ENCODE measurements around the gene EIF4E2.

EIF4E2 gene

DNA sequence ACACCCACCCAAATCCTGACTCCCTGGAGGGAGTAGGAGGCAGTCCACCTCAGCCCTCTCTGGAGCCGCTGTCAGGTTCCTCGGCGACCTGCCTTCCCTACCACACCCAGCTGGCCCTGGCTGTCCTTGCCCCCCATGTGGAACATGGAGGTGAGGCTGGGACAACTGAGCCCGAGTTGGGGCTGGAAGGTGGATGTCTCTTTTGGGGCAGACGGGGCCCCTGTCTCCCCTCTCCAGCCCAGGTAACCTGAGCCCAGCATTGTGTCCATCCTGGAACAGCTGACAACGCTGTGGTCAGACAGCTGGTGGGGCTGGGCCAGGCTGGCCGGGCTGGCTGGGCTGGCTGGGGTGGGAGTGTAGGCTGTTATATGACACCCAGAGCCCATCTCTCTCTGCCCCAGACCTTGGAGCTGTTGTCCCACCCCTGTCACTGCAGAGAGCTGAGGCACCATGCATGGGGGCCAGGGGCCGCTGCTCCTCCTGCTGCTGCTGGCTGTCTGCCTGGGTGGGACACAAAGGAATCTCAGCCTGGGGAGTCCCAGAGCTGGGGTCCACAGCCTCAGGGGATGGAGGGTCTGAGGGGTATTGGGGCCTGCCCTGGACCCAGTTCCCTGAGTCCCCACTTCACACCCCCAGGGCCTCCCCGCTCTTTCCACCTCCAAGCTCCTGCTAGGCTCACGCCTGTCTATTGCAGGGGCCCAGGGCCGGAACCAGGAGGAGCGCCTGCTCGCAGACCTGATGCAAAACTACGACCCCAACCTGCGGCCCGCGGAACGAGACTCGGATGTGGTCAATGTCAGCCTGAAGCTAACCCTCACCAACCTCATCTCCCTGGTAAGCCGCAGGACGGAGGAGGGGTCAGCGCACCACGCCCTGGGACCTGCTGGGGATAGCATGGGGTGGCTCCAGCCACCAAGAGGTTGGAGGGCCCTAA, 10.9 kb upstream of the EIF4E2 start, which contains the start of gene CHRNG:
Gene CHRNG, plus strand, starts transcription at position 395 of the 934 bp plus-strand sequence. Its CDS starts 56 bp downstream, at position 451.
- no peak for DNase-seq

DNA sequence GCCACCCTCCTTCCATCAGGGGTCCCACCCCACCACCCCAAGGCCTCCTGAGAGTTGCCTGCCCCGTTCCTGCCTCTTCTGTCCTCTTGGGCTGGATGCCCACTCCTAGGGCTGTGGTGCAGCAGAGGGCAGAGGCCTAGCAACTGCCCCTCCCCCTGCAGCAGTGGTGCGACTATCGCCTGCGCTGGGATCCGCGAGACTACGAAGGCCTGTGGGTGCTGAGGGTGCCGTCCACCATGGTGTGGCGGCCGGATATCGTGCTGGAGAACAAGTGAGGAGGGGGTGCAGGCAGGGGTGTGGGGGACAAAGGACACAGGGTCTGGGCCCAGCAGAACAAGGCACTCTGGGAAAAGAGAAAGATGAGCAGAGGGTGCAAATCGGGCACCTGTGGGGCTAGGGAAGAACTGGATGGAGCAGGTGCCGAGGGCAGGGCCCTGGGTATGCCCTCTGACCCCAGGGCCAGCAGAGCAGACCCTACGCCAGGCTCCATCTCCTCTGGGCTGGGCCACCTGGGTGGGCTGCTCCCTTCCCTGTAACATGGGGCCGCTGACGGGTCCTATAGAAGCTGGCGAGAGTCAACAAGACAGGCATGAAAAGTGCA, 9.9 kb upstream of the EIF4E2 start:
- DNase-seq = no peak

DNA sequence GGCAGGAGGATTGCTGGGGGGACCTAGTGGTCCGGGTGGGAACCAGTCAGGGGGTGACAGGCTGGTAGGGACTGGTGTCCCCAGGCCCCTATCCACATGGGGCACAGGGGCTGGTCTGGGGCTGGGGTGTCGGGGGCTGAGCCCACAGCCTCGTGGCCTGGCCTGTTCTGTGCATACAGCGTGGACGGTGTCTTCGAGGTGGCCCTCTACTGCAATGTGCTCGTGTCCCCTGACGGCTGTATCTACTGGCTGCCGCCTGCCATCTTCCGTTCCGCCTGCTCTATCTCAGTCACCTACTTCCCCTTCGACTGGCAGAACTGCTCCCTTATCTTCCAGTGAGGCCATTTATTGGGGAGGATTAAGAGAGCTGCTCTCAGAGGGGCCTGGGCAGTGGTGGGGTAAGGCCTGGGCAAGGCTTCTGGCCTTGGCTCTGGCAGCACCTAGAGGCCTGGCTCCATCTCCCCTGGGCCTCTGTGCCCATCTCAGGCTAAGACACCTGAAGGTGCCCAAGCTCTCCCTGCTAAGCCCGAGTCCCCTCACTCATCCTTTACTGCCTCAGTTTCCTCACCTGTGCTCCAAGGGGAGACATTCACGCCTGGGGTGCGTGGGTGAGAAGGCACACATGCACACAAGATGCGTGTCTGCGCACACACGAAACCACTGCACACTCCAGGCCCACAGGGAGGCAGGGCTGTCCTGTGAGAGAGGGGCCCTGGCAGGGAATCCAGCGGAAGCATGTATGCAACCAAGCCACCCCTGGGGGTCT, 9.1 kb upstream of the EIF4E2 start:
- no peak for DNase-seq

DNA sequence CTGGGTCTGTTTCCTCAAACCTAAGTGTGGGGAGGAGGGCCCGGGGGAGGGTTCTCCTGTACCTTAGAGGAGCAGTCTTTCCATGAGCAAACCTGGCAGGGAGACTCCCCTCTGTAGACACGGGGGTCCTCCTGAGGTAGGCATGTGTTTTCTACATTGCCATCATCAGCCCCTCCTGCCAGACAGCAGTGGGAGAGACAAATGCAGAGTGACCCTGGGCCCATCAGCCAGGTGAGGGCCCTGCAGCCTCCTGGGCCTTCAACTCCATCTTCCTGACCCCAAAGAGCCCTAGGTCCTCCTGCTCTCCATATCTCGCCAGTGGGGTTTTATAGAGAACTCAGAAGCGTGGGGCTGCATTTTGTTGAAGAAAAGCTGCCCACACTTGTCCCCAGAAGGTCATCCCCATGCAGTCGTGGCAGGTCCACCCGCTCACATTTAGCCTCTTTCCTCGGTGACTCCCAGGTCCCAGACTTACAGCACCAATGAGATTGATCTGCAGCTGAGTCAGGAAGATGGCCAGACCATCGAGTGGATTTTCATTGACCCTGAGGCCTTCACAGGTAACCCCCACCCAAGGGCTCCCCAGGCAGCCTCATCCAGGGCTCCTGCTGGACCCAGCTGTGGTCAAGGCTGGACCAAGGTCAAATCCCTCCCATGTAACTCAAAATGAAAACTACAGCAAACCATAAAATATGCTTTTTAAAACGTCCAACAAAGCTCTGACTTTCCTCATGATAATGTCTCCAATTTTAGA, 8.4 kb upstream of the EIF4E2 start:
- no peak for DNase-seq

DNA sequence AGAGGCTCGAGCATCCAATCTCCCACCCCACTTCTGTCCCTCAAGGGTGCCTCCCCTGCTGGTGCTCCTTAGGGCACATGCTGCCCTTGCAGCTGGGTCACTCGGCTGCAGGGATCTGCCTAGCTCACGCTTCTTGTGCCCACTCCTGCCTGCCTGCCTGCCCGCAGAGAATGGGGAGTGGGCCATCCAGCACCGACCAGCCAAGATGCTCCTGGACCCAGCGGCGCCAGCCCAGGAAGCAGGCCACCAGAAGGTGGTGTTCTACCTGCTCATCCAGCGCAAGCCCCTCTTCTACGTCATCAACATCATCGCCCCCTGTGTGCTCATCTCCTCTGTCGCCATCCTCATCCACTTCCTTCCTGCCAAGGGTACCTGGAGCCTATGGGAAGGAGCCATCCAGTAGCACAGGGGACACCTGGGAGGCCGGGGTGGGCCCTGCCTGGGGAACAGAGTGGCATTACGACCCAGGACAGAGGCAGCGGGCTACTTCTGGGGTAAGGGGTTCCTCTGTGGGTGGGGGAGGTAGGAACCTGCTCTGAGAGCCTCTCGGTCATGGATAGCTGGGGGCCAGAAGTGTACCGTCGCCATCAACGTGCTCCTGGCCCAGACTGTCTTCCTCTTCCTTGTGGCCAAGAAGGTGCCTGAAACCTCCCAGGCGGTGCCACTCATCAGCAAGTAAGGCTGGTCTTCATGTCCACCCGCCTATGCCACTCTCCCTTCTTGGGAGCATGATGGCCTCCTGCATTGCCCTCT, 7.6 kb upstream of the EIF4E2 start:
- no peak for DNase-seq

DNA sequence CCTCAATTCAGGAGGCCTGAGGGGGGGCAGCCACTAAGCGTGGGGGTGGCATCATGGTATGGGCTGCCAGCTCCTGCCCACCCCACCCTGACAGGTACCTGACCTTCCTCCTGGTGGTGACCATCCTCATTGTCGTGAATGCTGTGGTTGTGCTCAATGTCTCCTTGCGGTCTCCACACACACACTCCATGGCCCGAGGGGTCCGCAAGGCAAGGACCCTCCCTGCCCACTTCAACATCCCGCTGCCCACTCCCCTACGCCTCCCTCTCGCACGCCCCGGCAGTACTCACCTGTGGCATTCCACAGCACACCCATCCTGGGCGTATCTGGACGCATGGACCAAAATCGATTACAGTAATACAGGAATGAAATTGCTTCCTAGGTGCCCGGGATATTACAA, 7.0 kb upstream of the EIF4E2 start:
- DNase-seq = no peak

DNA sequence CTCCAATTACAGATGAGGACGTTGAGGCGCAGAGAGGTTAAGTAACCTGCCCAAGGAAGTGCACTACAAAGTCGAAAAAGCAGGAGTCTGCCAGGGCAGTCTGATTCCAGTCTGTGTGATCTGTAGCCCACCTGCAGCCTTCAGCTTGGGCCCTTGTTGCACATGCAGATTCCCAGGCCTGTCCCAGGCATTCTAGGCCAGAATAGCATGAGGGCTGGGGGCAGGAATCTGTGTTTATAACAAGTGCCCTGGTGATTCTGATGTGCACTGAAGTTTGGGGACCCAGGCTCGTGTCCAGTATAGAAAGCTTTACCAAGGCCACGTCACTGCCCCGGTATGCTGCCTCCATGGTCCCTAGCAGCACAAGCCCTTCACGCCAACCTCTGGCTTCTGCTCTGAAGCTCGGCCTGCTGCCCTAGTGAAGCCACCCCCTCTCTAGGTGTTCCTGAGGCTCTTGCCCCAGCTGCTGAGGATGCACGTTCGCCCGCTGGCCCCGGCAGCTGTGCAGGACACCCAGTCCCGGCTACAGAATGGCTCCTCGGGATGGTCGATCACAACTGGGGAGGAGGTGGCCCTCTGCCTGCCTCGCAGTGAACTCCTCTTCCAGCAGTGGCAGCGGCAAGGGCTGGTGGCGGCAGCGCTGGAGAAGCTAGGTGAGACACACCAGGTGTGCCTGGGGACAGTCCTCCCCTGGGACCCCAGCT, 6.4 kb upstream of the EIF4E2 start:
- no peak for DNase-seq

DNA sequence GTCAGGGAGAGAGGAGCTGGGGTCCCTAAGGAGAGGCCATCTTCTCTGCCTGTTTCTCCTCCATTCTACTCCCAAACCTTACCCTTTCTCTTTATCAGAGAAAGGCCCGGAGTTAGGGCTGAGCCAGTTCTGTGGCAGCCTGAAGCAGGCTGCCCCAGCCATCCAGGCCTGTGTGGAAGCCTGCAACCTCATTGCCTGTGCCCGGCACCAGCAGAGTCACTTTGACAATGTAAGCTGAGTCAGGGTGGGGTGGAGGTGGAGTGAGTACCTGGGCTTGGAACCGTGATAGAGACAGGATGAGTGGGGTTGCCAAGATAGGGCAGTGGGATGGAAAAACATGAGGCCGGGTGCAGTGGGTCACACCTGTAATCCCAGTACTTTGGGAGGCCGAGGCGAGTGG, 5.8 kb upstream of the EIF4E2 start:
- DNase-seq = no peak

DNA sequence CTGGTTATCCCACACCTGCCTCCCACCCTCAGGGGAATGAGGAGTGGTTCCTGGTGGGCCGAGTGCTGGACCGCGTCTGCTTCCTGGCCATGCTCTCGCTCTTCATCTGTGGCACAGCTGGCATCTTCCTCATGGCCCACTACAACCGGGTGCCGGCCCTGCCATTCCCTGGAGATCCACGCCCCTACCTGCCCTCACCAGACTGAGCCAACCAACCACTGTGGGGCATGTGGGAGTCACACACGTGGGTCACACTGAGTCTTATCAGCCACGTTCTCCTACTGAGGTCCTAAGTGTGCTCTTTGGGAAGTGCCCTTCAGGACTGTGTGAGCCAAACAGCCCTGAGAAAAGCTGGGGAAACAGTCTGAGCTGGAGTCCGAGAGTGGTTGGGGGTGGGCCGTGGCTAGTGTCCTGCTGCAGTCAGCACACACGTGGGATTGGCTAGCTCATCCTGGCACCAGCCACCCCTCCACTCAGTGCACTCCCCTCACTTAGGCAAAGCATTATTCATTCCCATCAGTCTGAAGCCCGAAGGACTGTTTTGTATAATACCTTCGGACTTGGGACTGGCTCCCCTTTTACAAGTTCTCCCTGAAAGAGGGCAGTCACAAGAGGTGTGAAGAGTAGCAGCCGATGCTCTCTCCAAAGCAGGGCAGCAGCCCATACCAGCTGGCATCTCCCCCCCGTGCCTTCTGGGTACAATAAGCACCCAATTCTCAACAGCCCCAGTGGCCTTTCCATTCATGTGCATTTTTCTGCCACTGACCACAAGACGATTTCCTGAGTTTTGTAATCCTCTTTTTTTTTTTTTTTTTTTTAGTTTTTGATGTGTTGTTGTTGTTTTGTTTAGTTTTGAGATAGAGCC, 4.7 kb upstream of the EIF4E2 start:
- DNase-seq = no peak

DNA sequence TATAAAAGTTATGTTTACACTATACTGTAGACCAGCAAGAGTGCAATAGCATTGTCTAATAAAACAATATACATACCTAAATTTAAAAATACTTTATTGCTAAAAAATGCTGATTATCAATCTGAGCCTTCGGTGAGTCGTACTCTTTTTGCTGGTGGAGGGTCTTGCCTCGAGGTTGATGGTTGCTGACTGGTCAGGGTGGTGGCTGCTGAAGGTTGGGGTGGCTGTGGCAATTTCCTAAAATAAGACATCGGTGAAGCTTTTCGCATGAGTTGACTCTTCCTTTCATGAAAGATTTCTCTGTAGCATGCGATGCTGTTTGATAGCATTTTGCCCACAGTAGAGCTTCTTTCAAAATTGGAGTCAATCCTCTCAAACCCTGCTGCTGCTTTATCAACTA, 2.5 kb upstream of the EIF4E2 start:
- no peak for DNase-seq

DNA sequence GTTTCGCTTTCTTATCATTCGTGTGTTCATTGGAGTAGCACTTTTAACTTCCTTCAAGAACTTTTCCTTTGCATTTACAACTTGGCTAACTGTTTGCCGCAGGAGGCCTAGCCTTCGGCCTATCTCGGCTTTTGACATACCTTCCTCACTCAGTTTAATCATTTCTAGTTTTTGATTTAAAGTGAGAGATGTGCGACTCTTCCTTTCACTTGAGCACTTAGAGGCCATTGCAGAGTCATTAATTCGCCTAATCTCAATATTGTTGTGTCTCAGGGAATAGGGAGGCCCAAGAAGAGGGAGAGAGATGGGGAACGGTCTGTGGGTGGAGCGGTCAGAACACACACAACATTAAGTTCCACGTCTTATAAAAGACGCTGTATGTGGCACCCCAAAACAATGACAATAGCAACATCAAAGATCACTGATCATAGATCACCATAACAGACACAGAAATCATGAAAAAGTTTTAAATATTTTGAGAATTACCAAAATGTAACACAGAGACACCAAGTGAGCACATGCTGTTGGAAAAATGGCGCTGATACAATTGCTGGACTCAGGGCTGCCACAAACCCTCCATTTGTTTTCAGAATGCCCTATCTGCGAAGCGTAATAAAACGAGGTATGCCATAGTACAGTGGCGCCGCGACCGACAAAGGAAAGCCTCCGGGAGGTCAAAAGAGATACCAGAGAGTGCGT, 685 bp upstream of the EIF4E2 start:
- no peak for DNase-seq

DNA sequence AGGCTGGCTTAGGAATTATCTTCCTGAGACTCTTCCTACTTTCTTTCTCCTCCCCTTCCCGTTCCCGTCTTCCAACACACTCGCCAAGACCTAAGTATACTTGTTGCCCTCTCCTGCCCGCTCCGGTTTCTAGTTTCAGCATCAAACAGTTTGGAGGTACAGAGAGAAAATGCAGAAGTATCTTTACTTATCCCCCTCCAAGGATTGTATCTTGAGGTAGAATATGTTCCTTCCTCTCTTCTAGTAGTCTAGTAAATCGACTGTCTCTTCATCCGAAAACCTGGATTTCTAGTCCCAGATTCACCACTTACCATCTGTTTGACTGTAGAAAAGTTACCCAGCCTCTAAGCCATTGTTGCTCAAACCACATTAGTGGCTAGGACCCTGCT, 755 bp downstream of the EIF4E2 start:
- DNase-seq = no peak

DNA sequence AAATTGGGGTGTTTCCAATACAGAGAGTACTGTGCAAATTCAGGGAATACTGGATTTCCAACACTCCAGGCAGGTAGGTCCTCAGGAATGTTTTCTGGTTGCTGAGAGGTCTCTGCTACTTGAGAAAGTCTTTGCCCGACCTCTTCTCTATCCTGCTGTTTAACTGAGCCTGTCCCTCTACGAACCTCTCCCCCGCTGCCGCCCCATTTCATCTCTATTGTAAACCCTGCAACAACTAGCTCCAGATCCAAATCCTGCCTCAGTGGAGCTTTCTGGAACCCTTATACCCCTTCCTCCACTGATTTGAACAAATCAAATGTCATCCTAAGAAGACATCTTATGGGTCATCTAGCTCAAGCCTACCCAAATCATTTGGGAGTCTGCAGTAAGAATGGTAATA, 1.3 kb downstream of the EIF4E2 start:
- DNase-seq = no peak

DNA sequence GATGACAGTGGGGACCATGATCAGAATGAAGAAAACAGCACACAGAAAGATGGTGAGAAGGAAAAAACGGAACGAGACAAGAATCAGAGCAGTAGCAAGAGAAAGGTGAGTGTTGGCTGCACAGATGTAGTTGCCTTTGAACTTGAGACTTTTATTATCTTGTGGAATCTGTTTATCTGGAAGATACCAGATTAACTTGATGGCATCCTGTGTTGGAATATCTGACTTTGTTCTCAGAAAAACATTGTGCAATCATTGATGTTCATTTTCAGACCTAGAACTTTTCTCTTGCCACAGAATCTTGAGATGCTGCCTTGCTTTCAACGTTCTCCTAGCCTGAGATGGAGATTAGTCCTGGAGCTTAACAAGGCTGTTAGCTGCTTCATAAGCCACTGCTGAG, 5.9 kb downstream of the EIF4E2 start:
- no peak for DNase-seq

DNA sequence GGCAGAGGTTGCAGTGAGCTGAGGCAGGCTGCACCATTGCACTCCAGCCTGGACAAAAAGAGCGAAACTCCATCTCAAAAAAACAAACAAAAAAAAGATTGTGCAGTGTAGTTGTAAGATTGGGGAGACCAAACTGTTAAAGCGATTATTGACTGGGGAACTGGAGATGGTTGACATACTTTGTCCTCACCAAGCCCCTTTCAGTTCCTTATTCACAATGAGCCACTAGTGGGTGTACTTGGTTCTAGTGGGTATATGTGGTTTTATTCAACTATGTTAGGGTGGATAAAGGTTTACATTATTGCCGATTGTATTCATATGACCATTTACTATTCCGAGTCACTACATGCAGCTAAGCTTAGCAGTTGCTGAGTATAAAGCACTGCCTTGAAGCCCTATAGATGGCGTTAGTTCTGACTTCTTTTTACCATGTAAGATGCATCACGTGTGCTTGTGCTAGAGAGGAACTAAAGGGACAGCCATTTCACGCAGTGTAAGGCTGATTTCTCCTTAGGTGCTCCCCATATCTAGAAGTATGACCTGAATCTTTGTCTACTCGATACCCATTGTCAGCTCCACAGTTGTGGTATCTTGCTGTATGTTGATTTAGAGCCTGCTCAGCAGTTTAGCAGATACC, 12.1 kb downstream of the EIF4E2 start:
- no peak for DNase-seq

DNA sequence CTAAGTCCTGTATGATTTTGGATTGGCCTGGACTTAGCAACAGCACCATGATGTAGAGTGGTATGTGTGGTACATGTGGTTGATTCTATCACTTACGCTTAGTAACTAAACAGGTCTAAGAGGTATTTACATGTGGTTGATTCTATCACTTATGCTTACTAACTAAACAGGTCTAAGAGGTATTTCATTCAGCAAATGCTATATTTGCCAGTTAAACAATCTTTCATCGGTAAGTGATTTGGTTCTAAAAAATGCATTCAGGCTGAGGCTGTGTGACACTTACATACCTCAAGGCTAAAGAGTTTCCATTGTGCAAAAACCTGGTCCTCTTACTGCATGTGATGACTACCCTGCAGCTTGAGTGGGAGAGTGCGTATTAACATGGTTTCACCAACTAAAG, 13.1 kb downstream of the EIF4E2 start:
- no peak for DNase-seq

DNA sequence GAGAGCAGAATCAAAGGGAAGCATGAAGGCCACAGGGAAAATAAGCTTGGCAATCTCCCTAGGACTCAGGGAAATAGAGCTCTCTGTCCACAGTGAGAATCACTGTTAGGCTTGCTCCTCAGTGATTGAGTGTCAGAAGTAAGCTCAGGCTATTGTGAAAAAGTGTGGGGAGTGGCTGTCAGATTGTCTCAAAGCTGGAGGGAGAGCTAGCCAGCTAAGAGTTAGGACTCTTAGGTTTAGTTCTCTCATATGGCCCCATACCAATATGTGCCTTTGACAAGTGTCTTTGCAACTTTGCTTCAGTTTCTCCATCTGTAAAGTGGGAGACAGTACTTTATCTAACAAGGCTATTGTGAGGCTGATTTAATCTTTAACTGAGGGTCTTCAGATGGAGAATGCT, 17.2 kb downstream of the EIF4E2 start:
- no peak for DNase-seq

DNA sequence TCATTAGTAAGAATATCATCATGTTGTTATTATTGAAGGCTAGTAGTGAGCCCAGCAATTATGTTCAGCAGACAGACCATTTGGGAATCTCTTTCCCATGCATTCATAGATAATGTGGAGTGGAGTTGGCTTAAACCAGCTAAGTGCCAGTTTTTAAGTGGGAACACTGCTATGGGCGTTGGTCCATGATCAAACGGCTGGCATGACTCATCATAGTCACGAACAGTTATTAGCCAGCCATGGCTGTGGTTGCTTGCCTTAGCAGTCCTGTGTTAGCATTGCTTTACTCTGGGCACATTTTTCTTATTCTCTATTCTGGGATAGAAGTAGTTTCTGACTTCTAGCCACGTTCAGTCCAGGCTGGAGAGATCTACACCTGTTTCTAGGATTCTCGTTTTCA, 17.7 kb downstream of the EIF4E2 start:
- DNase-seq = no peak

DNA sequence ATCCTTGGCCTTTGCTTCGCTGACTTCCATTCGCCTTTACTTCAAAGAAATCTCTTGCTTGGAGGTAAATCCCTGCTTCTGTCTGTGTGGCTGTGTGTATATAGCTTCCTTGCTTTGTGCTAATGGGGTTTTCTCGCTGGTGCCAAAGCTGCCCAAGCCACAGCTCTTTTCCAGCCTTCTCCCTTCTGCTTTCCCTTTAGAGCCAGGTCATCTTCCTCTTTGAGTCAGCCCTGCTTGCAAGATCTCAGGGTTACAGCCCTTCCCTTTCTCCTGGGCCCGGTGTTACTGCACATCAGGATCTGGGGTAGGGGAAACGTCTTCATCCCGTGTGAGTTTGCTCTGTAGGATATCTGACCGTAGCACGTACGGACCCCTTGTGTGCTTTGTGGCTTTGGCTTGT, 19.1 kb downstream of the EIF4E2 start:
- no peak for DNase-seq

All from effector CD4-positive, alpha-beta T cell (primary cell).